ENCODE results near the gene MAST3.
"Not testable (repeated sequence)": the region's sequence is repeated elsewhere in the genome, so short reads cannot be mapped to it uniquely, and the experiment has no call there.

The MAST3 gene

DNA sequence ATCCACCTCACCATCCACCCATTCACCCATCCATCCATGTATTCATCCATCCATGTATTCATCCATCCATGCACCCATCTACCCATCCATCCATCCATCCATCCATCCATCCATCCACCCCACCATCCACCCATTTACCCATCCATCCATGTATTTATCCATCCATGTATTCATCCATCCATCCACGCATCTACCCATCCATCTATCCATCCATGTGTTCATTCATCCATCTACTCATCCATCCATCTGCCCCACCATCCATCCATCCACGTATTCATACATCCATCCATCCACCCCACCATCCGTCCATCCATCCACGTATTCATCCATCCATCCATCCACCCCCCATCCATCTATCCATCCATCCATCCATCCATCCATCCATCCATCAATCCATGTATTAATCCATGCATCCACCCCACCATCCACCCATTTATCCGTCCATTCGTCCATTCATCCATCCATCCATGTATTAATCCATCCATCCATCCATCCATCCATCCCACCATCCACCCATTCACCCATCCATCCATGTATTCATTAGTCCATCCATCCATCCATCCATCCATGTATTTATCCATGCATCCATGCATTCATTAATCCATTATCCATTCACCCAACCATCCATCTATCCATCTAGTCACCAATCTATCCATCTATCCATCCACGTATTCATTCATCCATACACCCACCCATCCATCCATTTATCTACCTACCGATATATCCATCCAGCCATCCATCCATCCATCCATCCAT is 13.5 kb upstream of the MAST3 start:
- TF ChIP-seq EZH2phosphoT487 (conservative IDR thresholded peaks at IDR 0.05; ENCODE audit: low read length), result no peak
- TF ChIP-seq, protein P1, sequence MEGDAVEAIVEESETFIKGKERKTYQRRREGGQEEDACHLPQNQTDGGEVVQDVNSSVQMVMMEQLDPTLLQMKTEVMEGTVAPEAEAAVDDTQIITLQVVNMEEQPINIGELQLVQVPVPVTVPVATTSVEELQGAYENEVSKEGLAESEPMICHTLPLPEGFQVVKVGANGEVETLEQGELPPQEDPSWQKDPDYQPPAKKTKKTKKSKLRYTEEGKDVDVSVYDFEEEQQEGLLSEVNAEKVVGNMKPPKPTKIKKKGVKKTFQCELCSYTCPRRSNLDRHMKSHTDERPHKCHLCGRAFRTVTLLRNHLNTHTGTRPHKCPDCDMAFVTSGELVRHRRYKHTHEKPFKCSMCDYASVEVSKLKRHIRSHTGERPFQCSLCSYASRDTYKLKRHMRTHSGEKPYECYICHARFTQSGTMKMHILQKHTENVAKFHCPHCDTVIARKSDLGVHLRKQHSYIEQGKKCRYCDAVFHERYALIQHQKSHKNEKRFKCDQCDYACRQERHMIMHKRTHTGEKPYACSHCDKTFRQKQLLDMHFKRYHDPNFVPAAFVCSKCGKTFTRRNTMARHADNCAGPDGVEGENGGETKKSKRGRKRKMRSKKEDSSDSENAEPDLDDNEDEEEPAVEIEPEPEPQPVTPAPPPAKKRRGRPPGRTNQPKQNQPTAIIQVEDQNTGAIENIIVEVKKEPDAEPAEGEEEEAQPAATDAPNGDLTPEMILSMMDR (IDR thresholded peaks at IDR 0.05; ENCODE audit: insufficient read depth, low read length, poor library complexity, severe bottlenecking), result no peak
- H2AFZ ChIP-seq (ENCODE audit: low read depth, low read length, severe bottlenecking), result no peak overlapping the region

DNA sequence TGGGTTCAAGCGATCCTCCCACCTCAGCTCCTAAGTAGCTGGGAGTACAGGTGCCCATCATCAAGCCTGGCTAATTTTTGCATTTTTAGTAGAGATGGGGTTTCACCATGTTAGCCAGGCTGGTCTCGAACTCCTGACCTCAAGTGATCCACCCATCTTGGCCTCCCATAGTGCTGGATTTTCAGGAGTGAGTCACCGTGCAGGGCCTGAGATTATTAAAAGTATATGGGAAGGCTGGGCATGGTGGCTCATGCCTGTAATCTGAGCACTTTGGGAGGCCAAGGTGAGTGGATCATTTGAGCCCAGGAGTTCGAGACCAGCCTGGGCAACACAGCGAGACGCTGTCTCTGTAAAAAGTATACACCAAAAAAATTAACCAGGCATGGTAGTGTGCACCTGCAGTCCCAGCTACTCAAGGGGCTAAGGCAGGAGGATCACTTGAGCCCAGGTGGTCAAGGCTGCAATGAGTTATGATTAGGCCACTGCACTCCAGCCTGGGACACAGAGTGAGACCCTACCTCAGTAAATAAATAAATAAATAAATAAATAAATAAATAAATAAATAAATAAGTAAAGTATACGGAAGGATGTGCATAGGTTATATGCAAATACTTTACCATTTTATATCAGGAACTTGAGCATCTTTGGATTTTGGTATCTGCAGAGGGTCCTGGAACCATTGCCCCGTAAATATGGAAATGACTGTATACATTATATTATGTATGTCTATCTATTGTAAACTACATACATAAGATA is 11.7 kb upstream of the MAST3 start:
- Histone ChIP-seq H3K27ac (ENCODE audit: low read depth, low read length) (peak overlapping the region; percentile 83), H3F3A (ENCODE audit: insufficient read depth) (peaks cover 32% of the 10 kb centered on the region), H3K9me3 (ENCODE audit: insufficient read depth, low read length) (no peaks in the 10 kb centered on the region), H3K9ac (ENCODE audit: low read length) (no peak overlapping the region; the same call in 1 of the 2 replicates), H2AFZ (ENCODE audit: low read depth, low read length, severe bottlenecking) (no peak overlapping the region), H3K4me2 (ENCODE audit: low read depth, low read length, poor library complexity, severe bottlenecking) (peak overlapping the region; percentile 59), H3K4me3 (ENCODE audit: insufficient read depth, low read length, poor library complexity, severe bottlenecking) (no peak overlapping the region), H3K27me3 (ENCODE audit: low read length) (no peaks in the 10 kb centered on the region), H3K9me2 (replicated peaks; ENCODE audit: insufficient read depth, low read length) (no peaks in the 10 kb centered on the region), H3K36me3 (ENCODE audit: low read length) (no peaks in the 10 kb centered on the region), H4K20me1 (ENCODE audit: low read depth, low read length) (no peaks in the 10 kb centered on the region), H3K79me2 (ENCODE audit: insufficient read depth, low read length) (peaks cover 11% of the 10 kb centered on the region)
- no peak for TF ChIP-seq EZH2phosphoT487 (conservative IDR thresholded peaks at IDR 0.05; ENCODE audit: low read length)
- TF ChIP-seq, protein P1 (IDR thresholded peaks at IDR 0.05; ENCODE audit: insufficient read depth, low read length, poor library complexity, severe bottlenecking), result no peak

More for the DNA sequence above, 13.5 kb upstream of the MAST3 start:
- Histone ChIP-seq H3K4me3 (ENCODE audit: insufficient read depth, low read length, poor library complexity, severe bottlenecking) (no peak overlapping the region), H3K27me3 (ENCODE audit: low read length) (no peaks in the 10 kb centered on the region), H3K9me3 (ENCODE audit: insufficient read depth, low read length) (no peaks in the 10 kb centered on the region), H4K20me1 (ENCODE audit: low read depth, low read length) (no peaks in the 10 kb centered on the region), H3F3A (ENCODE audit: insufficient read depth) (peaks cover 15% of the 10 kb centered on the region), H3K4me2 (ENCODE audit: low read depth, low read length, poor library complexity, severe bottlenecking) (no peak overlapping the region), H3K9me2 (replicated peaks; ENCODE audit: insufficient read depth, low read length) (no peaks in the 10 kb centered on the region), H3K79me2 (ENCODE audit: insufficient read depth, low read length) (no peaks in the 10 kb centered on the region), H3K27ac (ENCODE audit: low read depth, low read length) (no peak overlapping the region), H3K9ac (ENCODE audit: low read length) (no peak overlapping the region), H3K36me3 (ENCODE audit: low read length) (no peaks in the 10 kb centered on the region; the same call in 1 of the 2 replicates)

DNA sequence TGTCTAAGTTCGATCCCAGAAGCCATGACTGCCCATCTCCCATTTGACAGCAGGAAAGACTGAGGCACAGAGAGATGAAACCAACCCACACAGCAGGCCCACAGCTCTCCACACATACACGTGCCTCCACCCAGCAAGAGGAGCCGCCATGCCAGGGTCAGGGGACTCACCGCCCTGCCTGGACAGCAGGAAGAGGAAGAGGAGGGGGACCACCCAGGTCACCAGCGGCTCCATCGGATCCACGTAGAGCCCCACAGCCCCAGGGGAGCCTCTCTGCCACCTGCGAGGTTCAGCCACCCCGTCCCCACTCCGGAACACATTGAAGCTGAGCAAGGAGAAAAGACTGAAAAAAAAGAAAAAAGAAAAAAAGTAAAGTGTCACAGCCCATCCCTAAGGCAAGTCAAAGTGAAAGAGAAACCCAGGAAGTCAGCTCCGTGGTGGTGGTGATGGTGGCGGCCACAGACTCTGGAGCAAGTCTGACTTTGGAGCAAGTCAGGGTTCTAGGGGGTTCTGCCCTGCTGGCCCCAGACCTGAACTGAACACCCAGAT is 10.9 kb upstream of the MAST3 start, which contains the start of gene IL12RB1:
Gene IL12RB1 (minus strand): TSS at position 345 of the 549 bp plus-strand sequence. CDS start 111 bp downstream, at position 234.
- Histone ChIP-seq H3K9me3 (ENCODE audit: insufficient read depth, low read length) (no peaks in the 10 kb centered on the region), H3K4me2 (ENCODE audit: low read depth, low read length, poor library complexity, severe bottlenecking) (peak within 1 kb of the TSS; percentile 59), H3F3A (ENCODE audit: insufficient read depth) (peaks cover 39% of the 10 kb centered on the region), H3K36me3 (ENCODE audit: low read length) (no peaks in the 10 kb centered on the region), H2AFZ (ENCODE audit: low read depth, low read length, severe bottlenecking) (peak within 1 kb of the TSS; percentile 49), H4K20me1 (ENCODE audit: low read depth, low read length) (no peaks in the 10 kb centered on the region), H3K4me3 (ENCODE audit: insufficient read depth, low read length, poor library complexity, severe bottlenecking) (no peak within 1 kb of the TSS), H3K9me2 (replicated peaks; ENCODE audit: insufficient read depth, low read length) (no peaks in the 10 kb centered on the region), H3K79me2 (ENCODE audit: insufficient read depth, low read length) (peaks cover 11% of the 10 kb centered on the region), H3K27ac (ENCODE audit: low read depth, low read length) (peak within 1 kb of the TSS; percentile 83), H3K27me3 (ENCODE audit: low read length) (no peaks in the 10 kb centered on the region), H3K9ac (ENCODE audit: low read length) (peak within 1 kb of the TSS; percentile 56)
- TF ChIP-seq, protein P1 (IDR thresholded peaks at IDR 0.05; ENCODE audit: insufficient read depth, low read length, poor library complexity, severe bottlenecking), result no peak
- no peak for TF ChIP-seq EZH2phosphoT487 (conservative IDR thresholded peaks at IDR 0.05; ENCODE audit: low read length)

DNA sequence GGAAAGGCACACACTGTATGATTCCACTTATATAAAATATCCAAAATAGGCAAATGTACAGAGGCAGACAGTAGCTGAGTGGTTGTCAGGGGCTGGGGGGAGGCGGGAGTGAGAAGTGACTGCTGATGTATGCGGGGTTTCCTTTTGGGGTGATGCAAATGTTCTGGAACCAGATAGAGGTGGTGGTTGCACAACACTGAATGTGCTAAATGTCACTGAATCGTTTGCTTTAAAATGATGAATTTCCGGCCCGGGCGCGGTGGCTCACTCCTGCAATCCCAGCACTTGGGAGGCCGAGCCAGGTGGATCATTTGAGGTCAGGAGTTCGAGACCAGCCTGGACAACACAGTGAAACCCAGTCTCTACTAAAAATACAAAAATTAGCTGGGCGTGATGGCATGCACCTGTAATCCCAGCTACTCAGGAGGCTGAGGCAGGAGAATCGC is 8.5 kb upstream of the MAST3 start:
- not testable (repeated sequence) for H3K36me3 ChIP-seq (ENCODE audit: low read length); H4K20me1 ChIP-seq (ENCODE audit: low read depth, low read length); H3K27me3 ChIP-seq (ENCODE audit: low read length); H3K9me3 ChIP-seq (ENCODE audit: insufficient read depth, low read length); H2AFZ ChIP-seq (ENCODE audit: low read depth, low read length, severe bottlenecking); H3K4me3 ChIP-seq (ENCODE audit: insufficient read depth, low read length, poor library complexity, severe bottlenecking); H3K9me2 ChIP-seq (replicated peaks; ENCODE audit: insufficient read depth, low read length)
- peak overlapping the region; percentile 91 for H3K27ac ChIP-seq (ENCODE audit: low read depth, low read length)
- H3K9ac ChIP-seq (ENCODE audit: low read length), result peak overlapping the region; percentile 50
- H3K79me2 ChIP-seq (ENCODE audit: insufficient read depth, low read length), result peaks cover 17% of the 10 kb centered on the region
- H3K4me2 ChIP-seq (ENCODE audit: low read depth, low read length, poor library complexity, severe bottlenecking), result peak overlapping the region; percentile 53
- peaks cover 51% of the 10 kb centered on the region for H3F3A ChIP-seq (ENCODE audit: insufficient read depth)

Measured in SU-DHL-6 (cell line).